Measurements from ENCODE around the gene TEX26.

- no peak for TF ChIP-seq CTCF (IDR thresholded peaks at IDR 0.05)
- no peak for TF ChIP-seq POLR2A (IDR thresholded peaks at IDR 0.05)
- TF ChIP-seq POLR2AphosphoS5 (IDR thresholded peaks at IDR 0.05), result no peak
Observed at GRCh38 chr13:30905932-30906383, 26.5 kb upstream of the TEX26 start, which contains the start of gene MEDAG.
